Measurements from ENCODE around the gene MLANA. TPM values are rescaled to one million over a fixed set of nuclear protein-coding genes. Genes with fewer than 3 reads are reported as not detected.

The MLANA gene
- total and polyA plus RNA-seq, 2 experiments from 2014 or later: 0.94 TPM; not detected in 1

- Histone ChIP-seq H3K27me3 (no peaks in the 10 kb centered on the region), H3K4me1 (ENCODE audit: low read depth) (no peaks in the 10 kb centered on the region), H3K9me3 (ENCODE audit: low read depth) (no peaks in the 10 kb centered on the region), H3K27ac (no peak overlapping the region), H3K4me3 (no peak overlapping the region), H3K36me3 (no peaks in the 10 kb centered on the region)
- TF ChIP-seq, protein P1, sequence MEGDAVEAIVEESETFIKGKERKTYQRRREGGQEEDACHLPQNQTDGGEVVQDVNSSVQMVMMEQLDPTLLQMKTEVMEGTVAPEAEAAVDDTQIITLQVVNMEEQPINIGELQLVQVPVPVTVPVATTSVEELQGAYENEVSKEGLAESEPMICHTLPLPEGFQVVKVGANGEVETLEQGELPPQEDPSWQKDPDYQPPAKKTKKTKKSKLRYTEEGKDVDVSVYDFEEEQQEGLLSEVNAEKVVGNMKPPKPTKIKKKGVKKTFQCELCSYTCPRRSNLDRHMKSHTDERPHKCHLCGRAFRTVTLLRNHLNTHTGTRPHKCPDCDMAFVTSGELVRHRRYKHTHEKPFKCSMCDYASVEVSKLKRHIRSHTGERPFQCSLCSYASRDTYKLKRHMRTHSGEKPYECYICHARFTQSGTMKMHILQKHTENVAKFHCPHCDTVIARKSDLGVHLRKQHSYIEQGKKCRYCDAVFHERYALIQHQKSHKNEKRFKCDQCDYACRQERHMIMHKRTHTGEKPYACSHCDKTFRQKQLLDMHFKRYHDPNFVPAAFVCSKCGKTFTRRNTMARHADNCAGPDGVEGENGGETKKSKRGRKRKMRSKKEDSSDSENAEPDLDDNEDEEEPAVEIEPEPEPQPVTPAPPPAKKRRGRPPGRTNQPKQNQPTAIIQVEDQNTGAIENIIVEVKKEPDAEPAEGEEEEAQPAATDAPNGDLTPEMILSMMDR (IDR thresholded peaks at IDR 0.05; ENCODE audit: low read depth, low read length): peak; percentile 24
- DNase-seq (ENCODE audit: low read depth in 1 of 2, low spot score in 1 of 2): no peak
These were observed 21.2 kb upstream of the MLANA start for GRCh38 chr9:5869315-5870019.

- Histone ChIP-seq H3K9me3 (ENCODE audit: low read depth) (no peaks in the 10 kb centered on the region), H3K4me1 (ENCODE audit: low read depth) (no peaks in the 10 kb centered on the region), H3K36me3 (no peaks in the 10 kb centered on the region), H3K27me3 (no peaks in the 10 kb centered on the region), H3K4me3 (no peak overlapping the region), H3K27ac (no peak overlapping the region)
- DNase-seq (ENCODE audit: low read depth in 1 of 2, low spot score in 1 of 2): no peak
- TF ChIP-seq, protein P1 (IDR thresholded peaks at IDR 0.05; ENCODE audit: low read depth, low read length): no peak
These were observed 20.7 kb upstream of the MLANA start for GRCh38 chr9:5870020-5870339.

DNA sequence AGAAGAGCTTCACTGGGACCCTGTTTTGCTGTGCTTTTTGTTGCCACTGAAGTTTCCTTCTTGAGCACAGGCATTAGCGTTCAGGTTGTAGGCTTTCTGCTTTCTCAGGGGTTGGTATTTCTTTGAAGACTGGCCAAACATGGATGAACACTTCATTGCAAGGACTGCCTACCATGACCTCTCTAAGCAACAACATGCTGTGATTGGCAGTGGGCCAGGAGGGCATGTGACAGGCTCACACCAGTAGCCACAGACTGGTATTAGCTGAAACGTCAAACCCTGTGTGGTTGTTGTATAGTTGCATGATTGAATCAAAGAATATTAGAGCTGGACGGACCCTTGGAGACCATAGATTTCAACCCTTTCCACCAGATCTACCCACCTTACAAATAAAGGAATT lies 20.0 kb upstream of the MLANA start:
- no peak for DNase-seq (ENCODE audit: low read depth in 1 of 2, low spot score in 1 of 2)
- TF ChIP-seq, protein P1 (IDR thresholded peaks at IDR 0.05; ENCODE audit: low read depth, low read length): no peak

DNA sequence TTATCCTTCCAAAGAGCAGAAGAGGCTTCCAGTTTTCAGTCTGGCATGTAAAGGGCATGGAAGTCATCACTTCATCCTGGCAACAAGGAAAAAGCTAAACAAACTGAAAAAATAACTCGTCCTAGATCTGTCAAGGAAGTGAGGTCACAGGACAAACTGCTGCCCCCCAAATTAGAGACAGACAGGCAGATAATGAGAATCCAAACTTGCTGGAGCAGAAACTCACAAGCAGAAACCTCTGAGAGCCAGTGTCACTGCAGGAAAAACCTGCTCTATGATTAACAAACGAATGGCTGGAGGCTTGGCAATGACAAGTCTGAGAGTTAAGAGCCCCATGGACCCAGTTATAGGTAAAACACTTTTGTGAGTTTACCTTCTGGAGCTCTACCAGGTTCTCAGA lies 18.9 kb upstream of the MLANA start:
- H3K27me3 ChIP-seq: no peaks in the 10 kb centered on the region
- H3K4me1 ChIP-seq (ENCODE audit: low read depth): no peaks in the 10 kb centered on the region
- H3K27ac ChIP-seq: no peak overlapping the region
- no peak overlapping the region for H3K4me3 ChIP-seq
- no peaks in the 10 kb centered on the region for H3K9me3 ChIP-seq (ENCODE audit: low read depth)
- DNase-seq (ENCODE audit: low read depth in 1 of 2, low spot score in 1 of 2): peak in 1 of 2 donors; percentile 8
- H3K36me3 ChIP-seq: no peaks in the 10 kb centered on the region
- TF ChIP-seq, protein P1 (IDR thresholded peaks at IDR 0.05; ENCODE audit: low read depth, low read length): no peak

More for the DNA sequence above, 20.0 kb upstream of the MLANA start:
- no peak overlapping the region for H3K4me3 ChIP-seq
- no peaks in the 10 kb centered on the region for H3K4me1 ChIP-seq (ENCODE audit: low read depth)
- H3K27ac ChIP-seq: no peak overlapping the region
- H3K9me3 ChIP-seq (ENCODE audit: low read depth): no peaks in the 10 kb centered on the region
- H3K36me3 ChIP-seq: no peaks in the 10 kb centered on the region
- no peaks in the 10 kb centered on the region for H3K27me3 ChIP-seq

DNA sequence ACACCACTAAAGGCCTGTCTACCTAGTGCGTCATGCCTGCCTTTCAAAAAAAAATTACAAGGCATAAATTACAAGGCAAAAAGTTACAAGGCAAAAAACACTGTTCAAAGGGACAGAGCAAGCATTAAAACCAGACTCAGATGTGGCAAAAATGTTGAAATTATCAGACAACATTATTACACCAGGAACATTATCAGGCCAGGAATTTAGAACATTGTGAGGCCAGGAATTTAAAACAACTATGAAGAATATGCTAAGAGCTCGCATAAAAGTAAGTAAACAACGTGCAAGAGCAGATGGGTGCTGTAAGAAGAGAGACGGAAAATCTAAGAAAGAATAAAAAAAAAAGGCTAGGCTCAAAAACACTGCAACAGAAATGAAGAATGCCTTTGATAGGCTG lies 18.2 kb upstream of the MLANA start:
- Histone ChIP-seq H3K27me3 (no peaks in the 10 kb centered on the region), H3K4me3 (no peak overlapping the region), H3K4me1 (ENCODE audit: low read depth) (no peaks in the 10 kb centered on the region), H3K27ac (no peak overlapping the region), H3K9me3 (ENCODE audit: low read depth) (no peaks in the 10 kb centered on the region), H3K36me3 (no peaks in the 10 kb centered on the region)
- peak in 1 of 2 donors; percentile 66 for DNase-seq (ENCODE audit: low read depth in 1 of 2, low spot score in 1 of 2)
- TF ChIP-seq, protein P1 (IDR thresholded peaks at IDR 0.05; ENCODE audit: low read depth, low read length): no peak
